ENCODE results near the gene TNN. TPM values are rescaled to one million over a fixed set of nuclear protein-coding genes. Genes with fewer than 3 reads are reported as not detected.
A peak's percentile ranks its signal among the peaks of the same experiment; 100 is the strongest.

The TNN gene
- total RNA-seq, 3 donors from 2014 or later (not counting 1 experiment from before 2014, with no cell fraction given): not detected

DNA sequence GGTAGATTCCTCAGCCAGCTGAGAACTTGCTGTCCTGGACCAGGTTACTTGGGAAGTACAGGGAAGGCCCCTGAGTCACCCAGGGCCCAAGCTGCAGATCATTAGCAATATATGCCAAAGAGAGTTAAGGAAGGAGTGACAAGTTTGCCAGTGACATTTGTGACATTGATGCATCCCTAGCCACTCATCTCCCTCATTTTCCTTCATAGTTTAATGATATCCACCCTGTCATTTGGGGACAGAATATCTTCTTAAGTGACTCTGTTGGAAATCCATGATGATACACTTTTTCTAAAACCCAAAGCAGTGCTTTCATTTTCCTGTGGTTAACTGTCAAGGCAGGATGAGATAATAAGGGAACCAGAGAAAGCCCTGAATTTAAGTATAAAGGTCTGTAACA lies 3.2 kb downstream of the TNN start:
- Histone ChIP-seq H3K4me1 (ENCODE audit: control insufficient read depth, insufficient read depth, low read length) (peaks cover 7% of the 10 kb centered on the region), H3K4me3 (ENCODE audit: low read length) (no peak overlapping the region), H3K9me3 (ENCODE audit: control insufficient read depth, insufficient read depth, low read length) (no peaks in the 10 kb centered on the region), H3K27me3 (ENCODE audit: control insufficient read depth, insufficient read depth, low read length) (no peaks in the 10 kb centered on the region), H3K27ac (ENCODE audit: low read length) (no peak overlapping the region), H3K36me3 (ENCODE audit: control insufficient read depth, insufficient read depth, low read length) (no peaks in the 10 kb centered on the region)
- ATAC-seq (no peak), DNase-seq (no peak)
- H3K4me3 Mint-ChIP-seq: no peak overlapping the region
- H3K27ac Mint-ChIP-seq: no peak overlapping the region
- no peaks in the 10 kb centered on the region for H3K9me3 Mint-ChIP-seq
- peaks cover 10% of the 10 kb centered on the region in 2 donors for H3K4me1 Mint-ChIP-seq
- TF ChIP-seq, protein P1, sequence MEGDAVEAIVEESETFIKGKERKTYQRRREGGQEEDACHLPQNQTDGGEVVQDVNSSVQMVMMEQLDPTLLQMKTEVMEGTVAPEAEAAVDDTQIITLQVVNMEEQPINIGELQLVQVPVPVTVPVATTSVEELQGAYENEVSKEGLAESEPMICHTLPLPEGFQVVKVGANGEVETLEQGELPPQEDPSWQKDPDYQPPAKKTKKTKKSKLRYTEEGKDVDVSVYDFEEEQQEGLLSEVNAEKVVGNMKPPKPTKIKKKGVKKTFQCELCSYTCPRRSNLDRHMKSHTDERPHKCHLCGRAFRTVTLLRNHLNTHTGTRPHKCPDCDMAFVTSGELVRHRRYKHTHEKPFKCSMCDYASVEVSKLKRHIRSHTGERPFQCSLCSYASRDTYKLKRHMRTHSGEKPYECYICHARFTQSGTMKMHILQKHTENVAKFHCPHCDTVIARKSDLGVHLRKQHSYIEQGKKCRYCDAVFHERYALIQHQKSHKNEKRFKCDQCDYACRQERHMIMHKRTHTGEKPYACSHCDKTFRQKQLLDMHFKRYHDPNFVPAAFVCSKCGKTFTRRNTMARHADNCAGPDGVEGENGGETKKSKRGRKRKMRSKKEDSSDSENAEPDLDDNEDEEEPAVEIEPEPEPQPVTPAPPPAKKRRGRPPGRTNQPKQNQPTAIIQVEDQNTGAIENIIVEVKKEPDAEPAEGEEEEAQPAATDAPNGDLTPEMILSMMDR (IDR thresholded peaks at IDR 0.05): no peak
- peaks cover 17 to 21% of the 10 kb centered on the region in 2 donors for H3K27me3 Mint-ChIP-seq (ENCODE audit: low read depth in 2 of 2)
- intact Hi-C loops (cut with micrococcal nuclease): no loop called here
- no peaks in the 10 kb centered on the region for H3K36me3 Mint-ChIP-seq

DNA sequence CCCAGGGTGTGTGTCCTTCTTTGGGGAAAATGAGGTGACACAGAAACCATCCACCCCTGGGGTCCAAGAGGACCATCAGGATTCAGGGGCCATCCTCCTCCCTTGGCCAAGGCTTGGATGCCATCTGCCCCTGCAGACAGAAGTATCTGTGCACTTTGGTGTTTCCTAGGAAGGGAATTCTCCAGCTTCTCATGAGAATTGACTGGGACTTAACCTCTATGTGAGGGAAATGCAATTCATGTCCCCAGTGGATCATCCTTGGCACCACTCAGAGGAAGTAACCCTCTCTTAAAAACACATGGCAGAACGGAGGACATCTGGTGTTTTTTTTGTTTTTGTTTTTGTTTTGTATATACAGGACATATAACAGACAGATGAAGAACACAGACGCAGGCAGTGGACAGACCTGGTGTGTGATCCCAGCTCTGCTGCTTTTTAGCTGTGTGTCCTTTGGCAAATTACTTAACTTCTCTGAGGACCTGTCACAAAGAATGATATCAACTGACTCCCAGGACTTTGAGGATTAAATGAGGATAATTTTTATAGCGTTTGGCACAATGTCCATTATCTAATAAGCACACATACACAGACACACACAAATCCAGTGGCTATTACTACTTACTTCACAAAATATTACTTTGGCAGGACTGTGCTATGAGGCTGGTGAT lies 3.8 kb downstream of the TNN start:
- Mint-ChIP-seq H3K4me3 (no peak overlapping the region), H3K4me1 (peaks cover 10% of the 10 kb centered on the region in 2 donors), H3K36me3 (no peaks in the 10 kb centered on the region), H3K27ac (no peak overlapping the region), H3K27me3 (ENCODE audit: low read depth in 2 of 2) (peaks cover 11 to 21% of the 10 kb centered on the region in 2 donors), H3K9me3 (no peaks in the 10 kb centered on the region)
- Histone ChIP-seq H3K4me1 (ENCODE audit: control insufficient read depth, insufficient read depth, low read length) (peaks cover 7% of the 10 kb centered on the region), H3K27ac (ENCODE audit: low read length) (no peak overlapping the region), H3K9me3 (ENCODE audit: control insufficient read depth, insufficient read depth, low read length) (no peaks in the 10 kb centered on the region), H3K27me3 (ENCODE audit: control insufficient read depth, insufficient read depth, low read length) (no peaks in the 10 kb centered on the region), H3K4me3 (ENCODE audit: low read length) (no peak overlapping the region), H3K36me3 (ENCODE audit: control insufficient read depth, insufficient read depth, low read length) (no peaks in the 10 kb centered on the region)
- peak in 1 of 3 donors; percentile 32 for ATAC-seq
- TF ChIP-seq, protein P1 (IDR thresholded peaks at IDR 0.05): no peak
- intact Hi-C loops (cut with micrococcal nuclease): no loop called here
- DNase-seq: no peak
- WGBS (ENCODE audit: insufficient coverage): 100% methylated on average over 1 of the region's 3 CpGs

DNA sequence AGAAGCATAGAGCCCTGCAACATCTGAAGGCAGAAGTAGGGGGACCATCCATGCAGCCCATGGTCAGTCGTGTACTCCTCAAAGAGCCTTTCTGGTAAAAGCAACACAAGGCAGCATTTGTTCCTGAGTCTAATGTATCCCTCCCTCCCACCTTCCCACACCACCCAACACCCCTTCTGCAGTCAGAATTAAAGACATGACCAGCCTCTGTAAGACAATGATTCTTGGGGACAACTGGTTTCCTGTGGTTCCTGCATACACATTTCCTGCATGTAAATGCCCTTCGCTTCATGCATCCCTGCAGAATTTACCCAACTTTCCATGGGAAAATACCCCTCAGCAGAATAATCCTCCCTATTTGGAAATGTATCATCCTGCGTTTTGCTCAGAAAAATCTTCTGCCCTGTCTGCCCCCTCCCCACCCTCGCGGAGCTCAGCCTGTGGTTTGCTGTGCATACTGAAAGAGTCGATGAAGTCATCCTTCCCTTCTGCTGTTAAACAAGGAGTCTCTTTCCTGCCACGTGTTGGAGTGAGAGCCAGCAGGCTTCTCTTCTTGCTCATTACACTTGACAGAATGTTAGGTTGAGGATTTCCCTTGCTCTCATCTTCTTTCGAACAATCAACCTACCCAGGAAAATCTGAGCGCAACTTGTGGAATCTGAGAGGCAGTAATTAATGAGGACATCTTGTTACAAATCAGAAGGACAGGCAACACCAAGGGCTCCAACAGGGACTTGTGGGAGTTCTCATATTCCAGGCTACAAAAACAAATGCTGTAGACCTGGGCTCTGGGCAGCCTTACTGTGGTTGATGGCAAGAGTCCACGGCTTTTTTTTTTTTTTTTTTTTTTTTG lies 4.7 kb downstream of the TNN start:
- Mint-ChIP-seq H3K36me3 (no peaks in the 10 kb centered on the region), H3K27me3 (ENCODE audit: low read depth in 2 of 2) (peaks cover 7 to 21% of the 10 kb centered on the region in 2 donors), H3K4me1 (peaks cover 10% of the 10 kb centered on the region in 2 donors), H3K9me3 (no peaks in the 10 kb centered on the region), H3K4me3 (no peak overlapping the region), H3K27ac (no peak overlapping the region)
- TF ChIP-seq, protein P1 (IDR thresholded peaks at IDR 0.05): no peak
- Histone ChIP-seq H3K4me1 (ENCODE audit: control insufficient read depth, insufficient read depth, low read length) (peaks cover 7% of the 10 kb centered on the region), H3K27ac (ENCODE audit: low read length) (no peak overlapping the region), H3K36me3 (ENCODE audit: control insufficient read depth, insufficient read depth, low read length) (no peaks in the 10 kb centered on the region), H3K27me3 (ENCODE audit: control insufficient read depth, insufficient read depth, low read length) (no peaks in the 10 kb centered on the region), H3K4me3 (ENCODE audit: low read length) (no peak overlapping the region), H3K9me3 (ENCODE audit: control insufficient read depth, insufficient read depth, low read length) (no peaks in the 10 kb centered on the region)
- ATAC-seq (peak in 2 of 3 donors; percentile 44 to 45), DNase-seq (peak in 1 of 2 donors; percentile 7)
- 9% methylated on average over 7 of the region's 10 CpGs for WGBS (ENCODE audit: insufficient coverage)
- intact Hi-C loops (cut with micrococcal nuclease): no loop called here

All from natural killer cell (primary cell).